Astrocyte (in vitro differentiated cells and primary cell): ENCODE measurements around the gene MGAM2.

Experiments
- CTCF ChIP-seq: IDR thresholded peaks from 2 replicates; pipeline ENCODE4 v1.5.1; 2011; ENCODE audit warnings: low read depth, mild to moderate bottlenecking, inconsistent platforms, low read length, moderate library complexity; ENCODE audit not compliant: insufficient read depth
- EZH2 ChIP-seq: IDR thresholded peaks from 2 replicates; pipeline ENCODE4 v1.6.1; 2012; ENCODE audit warnings: mild to moderate bottlenecking, low read length, inconsistent platforms; ENCODE audit not compliant: insufficient read depth

GRCh38 chr7:142153400-142153799 is 41.9 kb downstream of the MGAM2 start:
- TF ChIP-seq EZH2, result no peak
- TF ChIP-seq CTCF, result peak; percentile 22
